Middle frontal gyrus (tissue), 1 donor: ENCODE measurements around the gene LSM10.

ENCODE experiments used
- DNase-seq: peaks from one replicate; pipeline ENCODE4 v3.0.0-alpha.2; 2015; ENCODE audit warnings: low spot score; ENCODE audit errors: extremely low spot score

LSM10 gene

DNA sequence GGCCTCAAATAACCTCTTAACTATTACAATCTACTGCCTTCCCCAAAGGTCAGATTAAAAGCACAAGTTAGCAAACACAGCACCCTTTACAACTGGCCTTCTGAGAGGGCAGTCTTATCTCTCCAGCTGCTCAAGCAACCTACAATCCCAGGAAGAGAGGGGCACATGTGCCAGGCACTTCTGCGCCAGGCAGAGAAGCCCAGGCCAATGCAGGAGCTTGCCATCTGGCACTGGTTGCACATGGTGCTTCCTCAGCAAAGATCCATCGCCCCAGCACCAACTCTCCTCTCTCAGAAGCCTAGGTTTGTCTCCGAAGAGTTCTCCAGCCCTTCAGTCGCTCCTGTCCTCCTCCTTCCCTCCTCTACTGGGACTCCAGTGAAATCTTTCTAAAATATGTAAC lies 14.5 kb downstream of the LSM10 start:
- DNase-seq: no peak

DNA sequence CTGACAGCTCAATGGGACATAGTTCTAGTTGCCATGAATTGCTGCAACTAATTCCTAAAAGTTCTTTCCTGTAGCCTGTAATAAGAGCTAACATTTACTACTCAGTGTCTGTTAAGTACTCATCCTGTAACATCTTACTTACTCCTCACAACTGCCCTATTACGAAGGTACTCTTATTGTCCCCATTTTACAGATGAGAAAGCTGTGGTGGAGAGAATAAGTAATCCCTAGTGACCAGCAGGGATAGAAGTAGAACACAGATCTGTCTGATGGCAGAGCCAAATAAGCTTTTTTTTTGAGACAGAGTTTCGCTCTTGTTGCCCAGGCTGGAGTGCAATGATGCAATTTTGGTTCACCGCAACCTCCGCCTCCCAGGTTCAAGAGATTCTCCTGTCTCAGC lies 15.0 kb downstream of the LSM10 start:
- no peak for DNase-seq

DNA sequence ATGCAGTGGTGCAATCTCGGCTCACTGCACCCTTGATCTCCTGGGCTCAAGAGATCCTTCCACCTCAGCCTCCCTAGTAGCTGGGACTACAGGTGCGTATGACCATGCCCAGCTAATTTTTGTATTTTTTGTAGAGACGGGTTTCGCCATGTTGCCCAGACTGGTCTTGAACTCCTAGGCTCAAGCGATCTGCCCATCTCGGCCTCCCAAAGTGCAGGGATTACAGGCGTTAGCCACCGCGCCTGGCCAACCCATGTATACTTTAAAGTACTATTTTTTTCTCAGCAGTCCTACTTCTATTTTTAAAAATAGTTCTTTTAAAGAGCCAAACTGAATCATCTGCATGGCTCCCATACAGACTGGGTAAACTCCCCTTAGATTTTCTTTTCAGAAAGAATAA lies 15.5 kb downstream of the LSM10 start:
- DNase-seq: no peak

DNA sequence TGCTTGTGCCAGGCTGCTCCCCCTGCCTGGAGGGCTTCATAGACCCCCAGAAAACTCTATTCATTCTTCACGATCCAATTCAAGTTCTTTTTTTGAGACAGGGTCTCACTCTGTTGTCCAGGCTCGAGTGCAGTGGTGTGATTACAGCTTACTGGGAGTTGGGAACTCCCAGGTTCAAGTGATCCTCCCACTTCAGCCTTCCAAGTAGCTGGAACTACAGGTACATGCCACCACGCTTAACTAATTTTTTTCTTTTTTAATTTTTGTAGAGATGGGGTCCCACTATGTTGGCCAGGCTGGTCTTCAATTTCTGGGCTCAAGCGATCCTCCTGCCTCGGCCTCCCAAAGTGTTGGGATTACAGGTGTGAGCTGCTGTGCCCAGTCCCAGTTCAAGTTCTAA lies 16.3 kb downstream of the LSM10 start:
- DNase-seq: no peak

DNA sequence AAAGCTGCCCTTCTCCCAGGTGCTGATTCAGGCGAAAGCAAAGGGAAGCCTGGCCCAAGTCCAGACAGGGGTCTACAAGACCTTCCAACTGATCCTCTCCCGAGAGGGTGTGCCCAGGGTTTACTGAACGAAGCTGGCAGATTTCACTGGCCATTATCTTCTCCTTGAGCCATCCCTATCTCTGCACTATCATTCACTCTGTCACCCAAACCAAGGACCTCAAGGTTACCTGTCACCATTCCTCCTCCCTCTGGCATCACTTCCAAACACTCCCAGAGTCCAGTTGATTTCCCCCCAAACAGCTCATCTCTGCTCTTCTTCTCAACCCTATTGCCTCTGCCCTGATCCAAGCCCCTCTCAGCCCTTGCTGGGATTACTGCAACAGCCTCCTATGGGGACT lies 16.9 kb downstream of the LSM10 start:
- DNase-seq: no peak

DNA sequence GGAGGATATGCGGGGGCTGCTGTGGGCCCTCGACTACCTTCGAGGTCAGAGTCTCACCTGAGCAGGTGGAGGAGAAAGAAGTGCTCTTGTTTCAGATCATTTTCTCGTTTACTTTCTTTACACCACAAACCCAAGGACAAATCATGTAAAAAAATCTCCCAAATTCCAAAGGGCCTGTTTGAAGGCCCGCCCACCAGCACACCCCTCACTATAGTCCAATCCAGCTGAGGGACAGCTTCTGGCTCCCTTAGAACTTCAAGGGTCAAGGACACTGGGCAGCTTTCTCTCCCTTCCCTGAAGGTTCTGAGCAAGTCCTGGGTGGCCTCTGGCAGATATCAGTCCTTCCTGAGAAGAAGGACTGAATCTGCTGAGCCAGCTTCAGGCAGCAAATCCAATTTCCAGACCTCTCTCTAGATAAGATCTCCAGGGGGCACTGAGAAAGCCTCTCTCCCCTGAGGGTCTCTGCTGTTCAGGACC lies 17.5 kb downstream of the LSM10 start:
- DNase-seq: no peak

DNA sequence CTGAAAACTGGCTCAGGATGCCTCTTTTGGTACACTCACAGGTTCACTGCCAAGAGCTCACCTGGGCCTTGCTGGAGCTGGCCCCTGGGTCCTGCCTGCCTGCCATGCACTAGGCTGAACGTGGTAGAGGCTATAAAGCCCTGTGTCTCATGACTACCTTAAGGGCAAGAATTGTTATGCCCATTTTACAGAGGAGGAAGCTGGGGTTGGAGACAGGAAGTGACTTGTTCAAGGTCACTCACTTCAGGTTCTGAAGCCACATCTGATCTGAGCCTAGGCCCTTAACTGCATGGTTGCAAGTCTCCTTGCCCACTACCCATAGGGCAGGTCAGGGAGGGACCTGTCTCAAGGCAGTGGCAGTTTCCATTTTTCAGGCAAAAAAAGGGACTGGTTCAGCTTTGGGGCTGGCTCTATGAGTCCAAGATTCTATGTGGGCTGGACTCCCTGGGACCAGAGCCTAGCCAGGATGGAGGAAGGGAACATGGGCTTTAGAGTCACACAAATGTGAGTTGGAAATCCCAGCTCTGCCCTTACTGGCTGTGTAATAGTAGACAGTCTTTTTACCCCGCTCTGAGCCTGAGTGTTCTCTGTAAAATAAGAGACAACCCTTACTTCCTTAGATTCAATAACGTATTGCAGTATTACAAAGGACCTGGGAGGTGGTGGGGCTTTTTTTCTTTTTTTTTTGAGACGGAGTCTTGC lies 19.8 kb downstream of the LSM10 start:
- DNase-seq: no peak

DNA sequence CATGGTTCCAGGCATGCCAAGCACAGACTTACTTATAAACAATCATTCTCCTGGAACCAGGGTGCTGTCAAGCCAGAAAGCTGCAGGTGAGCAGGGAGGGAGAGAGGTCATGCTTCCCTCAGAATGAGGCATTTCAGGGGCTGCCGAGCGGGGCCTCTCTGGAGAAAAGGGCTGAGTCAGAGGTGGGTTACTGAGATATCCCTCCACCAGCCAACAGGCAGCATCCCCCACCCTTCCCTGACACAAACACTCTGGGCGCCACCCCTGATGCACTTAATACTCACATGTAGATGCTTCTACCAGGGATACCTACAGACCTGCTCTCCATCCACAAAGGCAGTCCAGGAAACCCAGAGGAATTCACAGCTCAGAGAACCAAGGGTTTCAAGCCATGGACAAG lies 25.1 kb downstream of the LSM10 start:
- DNase-seq: no peak

DNA sequence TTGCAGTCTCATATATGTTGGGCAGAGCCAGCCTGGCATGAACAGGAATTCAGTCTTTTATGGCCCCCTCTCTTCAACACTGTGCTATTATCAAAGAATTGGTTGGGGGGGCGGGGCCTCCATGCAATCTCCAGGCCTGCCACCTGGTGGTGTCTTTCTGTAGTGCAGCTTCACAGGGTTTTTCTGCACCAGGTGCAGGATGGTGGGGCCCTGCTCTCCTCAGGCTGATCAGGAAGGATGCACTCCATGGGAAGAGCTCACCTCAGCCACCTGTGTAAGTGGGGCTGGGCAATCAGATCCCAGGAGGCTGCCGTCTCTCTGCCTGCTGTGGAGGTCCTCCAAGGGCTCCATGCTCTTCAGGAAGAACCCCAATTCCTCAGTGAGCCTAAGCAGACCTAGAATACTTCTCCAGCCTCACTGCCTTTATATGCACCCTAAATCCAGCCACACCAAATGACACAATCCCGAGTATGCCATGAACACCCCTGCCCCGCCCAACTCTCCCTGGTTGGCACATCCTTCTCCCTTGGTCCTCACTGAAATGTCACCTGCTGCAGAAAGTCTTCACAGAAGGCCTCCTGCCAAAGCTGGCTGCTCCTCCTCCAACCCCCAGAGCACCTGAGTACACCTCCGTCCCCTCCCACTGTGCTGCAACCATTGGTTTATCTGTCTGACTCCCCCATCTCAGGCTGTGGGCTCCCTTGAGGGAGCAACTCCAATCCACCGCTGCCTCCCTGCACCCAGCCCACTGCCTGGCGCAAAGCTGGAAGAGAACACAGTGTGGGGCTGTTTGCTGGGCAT lies 28.4 kb downstream of the LSM10 start:
- DNase-seq: no peak

DNA sequence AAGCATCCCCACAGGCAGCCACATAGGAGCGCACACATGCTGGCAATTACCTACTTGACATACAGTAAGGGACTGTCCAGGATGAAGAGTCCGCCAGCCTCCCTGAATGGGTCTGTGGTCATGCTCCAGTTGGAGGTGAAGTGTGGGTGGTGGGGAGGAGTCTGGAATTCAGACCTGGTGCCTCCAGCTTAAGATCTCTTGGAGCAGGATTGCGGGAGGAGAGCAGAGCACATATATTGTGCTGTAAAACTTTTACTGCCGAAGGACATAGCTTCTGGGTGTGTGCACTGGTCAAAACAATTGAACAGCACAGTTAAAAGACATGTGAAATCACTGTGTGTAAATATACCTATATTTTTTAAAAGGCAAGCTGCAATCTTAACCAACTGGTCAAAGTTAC lies 29.9 kb downstream of the LSM10 start:
- no peak for DNase-seq

DNA sequence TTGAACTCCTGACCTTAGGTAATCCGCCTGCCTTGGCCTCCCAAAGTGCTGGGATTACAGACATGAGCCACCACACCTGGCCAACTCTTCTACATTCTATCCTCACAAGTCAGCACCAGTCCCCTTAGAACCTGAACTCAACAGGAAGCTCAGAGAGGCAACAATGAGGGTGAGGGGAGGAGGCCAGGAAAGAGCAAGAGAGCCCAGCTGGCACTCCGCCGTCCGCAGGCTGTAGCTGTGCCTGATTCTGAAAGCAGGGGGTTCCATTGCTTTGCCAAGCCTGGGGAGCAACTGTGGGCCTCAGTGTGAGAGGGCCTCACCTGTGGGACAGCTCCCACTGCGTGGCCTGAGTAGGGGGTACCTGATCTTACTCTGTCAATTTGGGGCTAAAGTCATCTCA lies 30.6 kb downstream of the LSM10 start:
- DNase-seq: no peak

DNA sequence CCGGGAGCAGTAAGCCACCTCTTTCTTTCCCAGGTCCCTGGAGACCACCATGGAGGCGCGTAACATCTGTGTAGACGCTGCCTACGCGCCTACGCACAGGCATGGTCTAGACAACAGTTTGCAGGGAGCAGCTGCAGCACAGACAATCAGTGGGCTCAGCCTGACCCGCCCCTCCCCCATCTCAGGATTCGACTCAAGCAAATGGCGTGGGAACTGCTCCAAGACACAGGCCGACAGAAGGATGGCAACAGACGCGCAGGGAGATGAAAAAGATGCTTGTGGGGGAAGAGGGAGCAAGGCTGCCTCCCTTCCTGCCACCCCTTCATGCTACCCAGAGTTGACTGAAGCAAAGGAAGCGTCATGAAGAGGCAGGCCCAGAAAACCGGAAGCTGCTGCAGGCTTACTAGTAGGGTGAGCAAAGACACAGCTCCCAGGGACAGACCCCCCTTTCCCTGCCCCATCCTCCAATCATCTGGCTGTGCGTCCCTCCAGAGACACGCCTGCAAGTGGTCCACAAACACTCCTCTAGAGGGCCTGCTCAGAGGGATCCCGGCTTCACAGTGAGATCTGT lies 31.5 kb downstream of the LSM10 start:
- DNase-seq: peak; percentile 64

DNA sequence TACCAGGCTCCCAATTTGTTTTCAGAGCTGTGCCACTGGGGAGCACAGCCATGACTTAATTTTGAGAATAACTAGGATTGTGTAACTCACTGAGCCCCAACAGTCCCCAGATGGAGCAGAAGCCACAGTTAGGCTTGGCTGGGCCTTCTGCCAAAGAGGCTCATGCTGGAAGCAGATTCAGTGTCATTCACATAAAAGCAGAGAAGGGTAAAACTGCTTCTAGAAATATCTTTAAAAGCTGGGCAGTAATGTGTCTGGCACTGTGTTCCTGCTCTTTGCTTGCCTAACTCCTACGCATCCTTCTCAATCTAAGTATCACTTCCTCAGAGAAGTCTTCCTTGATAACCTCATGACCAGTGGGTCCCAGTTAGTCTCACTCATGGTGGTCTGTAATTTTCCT lies 32.3 kb downstream of the LSM10 start:
- DNase-seq: peak; percentile 36

DNA sequence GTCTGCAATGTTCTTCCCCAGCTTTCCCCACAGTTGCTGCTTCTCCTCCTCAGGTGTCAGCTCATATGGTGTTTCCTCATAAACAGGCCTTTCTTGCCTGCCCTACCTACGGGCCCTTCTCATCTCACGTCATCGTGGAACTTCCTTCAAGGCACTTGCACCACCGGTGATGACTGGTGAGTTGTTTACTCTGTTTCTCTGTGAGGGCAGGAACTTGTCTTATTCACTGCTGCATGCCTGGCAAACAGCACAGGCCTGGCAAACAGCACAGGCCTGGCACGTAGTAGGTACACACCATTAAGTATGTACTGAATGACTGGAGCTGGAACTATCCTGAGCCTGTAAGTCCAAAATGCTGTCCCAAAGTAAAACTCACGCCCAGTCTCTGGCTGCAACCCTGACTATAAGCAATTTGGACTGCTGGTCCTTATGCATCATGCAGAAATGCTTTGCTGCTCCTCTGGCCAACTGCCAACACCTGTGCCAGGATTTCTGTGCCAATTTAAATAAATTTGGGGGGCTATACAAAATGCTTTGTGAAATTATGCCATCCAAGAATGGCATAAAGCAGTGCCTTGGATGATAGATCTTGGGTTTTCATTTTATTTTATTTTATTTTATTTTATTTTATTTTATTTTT lies 37.7 kb downstream of the LSM10 start:
- DNase-seq: no peak

DNA sequence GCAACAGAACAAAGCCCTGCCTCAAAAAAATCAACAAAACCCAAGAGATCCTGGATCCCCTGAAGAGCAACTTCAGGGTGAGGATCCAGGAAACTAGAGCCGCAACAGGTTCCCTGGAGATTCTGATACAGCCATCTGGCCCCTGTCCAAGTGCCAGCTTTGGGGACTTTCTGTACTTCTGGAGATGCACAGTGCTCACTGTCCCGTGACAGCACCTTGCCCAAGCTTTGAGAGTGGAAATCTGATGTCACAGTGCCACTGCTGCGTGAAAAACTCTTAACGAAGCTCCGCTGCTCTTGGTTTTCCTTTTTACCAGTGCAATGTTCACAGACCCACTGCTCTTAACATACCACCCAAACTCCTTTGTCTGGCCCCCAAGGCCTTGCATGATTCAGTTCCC lies 38.3 kb downstream of the LSM10 start:
- DNase-seq: no peak

DNA sequence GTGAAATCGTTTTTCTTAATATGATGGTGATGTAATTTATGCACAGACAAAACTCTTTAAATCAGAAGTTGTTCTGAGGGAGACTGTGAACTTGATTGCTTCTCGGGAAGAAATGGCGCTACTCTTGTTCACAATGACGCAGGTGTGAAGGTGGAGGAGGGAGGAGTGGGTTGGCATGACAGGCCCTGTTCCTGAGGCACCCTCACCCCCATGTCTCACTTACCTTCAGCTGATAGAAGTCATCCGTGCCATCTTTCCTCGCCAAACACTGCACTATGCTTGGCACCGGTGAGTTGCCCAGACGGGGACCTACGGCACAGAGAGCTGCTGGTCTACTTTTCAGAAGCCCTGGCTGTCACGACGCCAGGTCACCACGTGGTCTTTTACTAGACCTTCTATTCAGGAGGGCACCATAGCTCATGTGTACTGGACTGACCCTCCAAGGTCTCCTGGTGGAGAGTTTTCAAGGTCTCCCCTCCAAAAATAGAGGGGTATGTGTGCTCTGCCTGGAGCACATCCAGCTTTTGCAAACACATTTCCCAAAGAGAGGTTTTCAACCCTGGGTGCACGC lies 39.1 kb downstream of the LSM10 start:
- DNase-seq: no peak

DNA sequence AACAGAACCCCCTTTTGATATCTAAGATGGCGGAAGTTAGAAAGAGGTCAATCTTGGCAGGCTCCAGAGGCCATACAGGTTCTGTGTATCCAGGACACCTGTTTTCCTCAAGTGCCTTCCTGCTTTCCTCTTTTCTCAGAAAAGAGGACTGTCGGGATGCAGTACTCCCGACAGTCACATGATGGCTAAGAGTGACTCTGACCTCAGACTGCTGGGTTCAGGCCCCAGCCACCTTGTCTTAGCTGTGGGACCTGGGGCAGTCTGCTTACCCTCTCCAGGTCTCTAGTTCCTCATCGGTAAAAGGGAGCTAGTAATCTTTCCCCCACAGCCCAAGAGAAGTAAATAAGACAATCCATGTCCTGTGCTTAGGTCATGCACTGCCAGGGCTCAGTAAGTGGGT lies 41.9 kb downstream of the LSM10 start:
- DNase-seq: no peak

DNA sequence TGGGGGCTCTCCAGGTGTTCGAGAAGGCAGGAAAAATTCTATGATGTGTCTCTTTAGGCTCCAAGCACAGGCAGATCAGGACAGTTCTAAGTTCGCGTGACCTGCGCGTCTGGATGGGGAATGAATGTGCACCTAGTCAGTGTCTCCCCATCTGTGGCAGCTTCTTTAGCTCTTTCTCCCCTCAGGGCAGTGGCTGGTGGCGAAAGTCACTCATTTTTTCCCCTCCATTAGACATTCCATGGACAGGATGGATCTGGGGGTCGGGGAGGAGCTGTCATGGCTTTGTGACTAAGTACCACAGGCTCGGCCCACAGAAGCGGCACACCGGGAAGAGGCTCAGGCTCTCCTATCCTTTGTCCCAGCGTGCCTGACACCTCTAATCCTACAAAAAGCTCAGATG lies 43.2 kb downstream of the LSM10 start:
- no peak for DNase-seq

DNA sequence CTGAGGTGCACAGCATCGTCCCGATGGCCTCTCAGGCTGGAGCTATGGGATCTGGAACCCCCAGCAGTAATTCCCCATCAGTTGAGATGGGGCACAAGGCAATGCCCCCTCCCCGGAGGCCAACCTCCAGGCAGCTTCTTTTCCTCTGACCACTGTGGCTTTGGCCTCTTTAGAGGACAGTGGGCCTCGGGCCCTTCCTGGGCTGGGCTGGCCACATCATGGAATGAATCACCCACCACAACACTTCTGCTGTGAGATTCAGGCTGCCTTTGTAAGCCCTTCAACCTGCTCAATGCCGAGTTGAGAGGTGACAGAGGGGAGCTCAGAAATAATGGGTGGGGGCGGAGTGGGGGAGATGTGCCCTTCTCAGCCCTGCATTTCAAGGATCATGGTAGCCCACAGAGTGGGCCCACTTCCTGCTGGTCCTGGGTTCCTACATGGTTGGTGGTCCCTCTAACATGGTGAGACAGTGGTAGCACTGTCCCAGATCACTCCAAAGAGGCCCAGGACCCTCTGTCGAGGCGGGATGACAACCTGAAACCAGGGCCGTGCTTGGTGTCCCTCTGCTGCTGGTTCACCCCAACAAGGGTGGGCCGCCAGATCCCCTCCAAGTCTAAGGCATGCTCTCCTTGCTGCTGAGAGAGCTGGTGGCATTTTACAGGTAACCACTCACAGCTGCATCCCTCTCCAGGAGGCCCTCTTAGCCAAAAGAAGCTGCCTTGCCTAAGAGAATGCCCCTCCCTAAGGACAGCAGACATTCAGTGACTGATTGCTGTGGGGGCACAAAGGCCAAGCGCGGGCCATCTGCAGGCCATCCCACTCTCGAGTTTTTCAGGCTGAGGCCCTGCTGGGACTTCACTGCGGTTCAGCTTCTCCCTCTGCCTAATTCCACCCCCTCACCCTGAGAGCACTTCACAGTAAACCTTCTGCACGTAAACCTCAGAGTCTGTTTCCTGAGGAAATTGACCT lies 44.5 kb downstream of the LSM10 start:
- DNase-seq: no peak

DNA sequence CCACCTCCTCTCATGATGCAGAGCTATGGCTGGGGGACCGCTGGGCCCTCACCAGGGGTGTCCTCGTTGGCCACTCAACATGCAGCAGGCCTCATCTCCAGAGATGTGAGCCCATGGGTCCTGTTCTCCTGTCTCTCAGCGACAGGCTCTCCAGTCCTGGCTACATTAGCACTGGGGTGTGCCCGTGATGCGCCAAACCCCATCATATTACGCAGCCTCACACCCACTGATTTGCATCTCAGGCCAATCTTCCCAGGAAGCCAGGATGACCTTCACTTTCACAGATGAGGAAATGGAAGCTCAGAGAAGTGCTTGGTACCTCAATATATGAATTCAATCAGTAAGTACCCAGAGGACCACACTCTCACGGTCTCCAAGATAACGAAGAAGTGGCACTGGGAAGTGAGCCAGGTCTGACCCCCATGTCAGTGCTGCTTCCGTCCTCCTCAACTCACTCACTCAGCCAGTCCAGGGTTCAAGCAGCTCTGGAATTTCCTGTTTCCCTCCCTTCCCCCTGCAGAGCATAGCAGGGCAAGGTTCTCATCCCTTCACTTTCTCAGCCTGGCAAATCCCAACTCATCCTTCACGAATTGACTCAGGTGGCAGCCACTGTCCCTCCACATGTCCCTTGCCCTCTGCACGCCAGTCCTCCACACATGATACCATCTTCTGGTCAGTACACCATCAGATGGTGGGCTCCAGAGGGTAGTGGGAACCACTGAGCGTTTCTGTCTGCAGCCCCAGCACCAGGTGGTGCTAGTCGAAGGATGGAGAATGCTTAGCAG lies 45.4 kb downstream of the LSM10 start:
- no peak for DNase-seq
